ENCODE measurements around the gene LRRC4C. TPM values are rescaled to one million over a fixed set of nuclear protein-coding genes. Genes with fewer than 3 reads are reported as not detected.

Gene LRRC4C
- total RNA-seq, 1 experiment from 2014 or later: 0.13 TPM

- DNase-seq: no peak
- no peak overlapping the region for H2AFZ ChIP-seq (ENCODE audit: low read length)
- H3K9me3 ChIP-seq (ENCODE audit: control insufficient read depth, low read depth, low read length): no peaks in the 10 kb centered on the region
- no peaks in the 10 kb centered on the region for H3K27me3 Mint-ChIP-seq (ENCODE audit: low read depth)
- H3K23ac ChIP-seq (ENCODE audit: insufficient read length, low read depth, low read length): no peak overlapping the region
- H3K14ac ChIP-seq (ENCODE audit: insufficient read depth, low read length): no peak overlapping the region
- no peaks in the 10 kb centered on the region for H3K79me2 ChIP-seq (ENCODE audit: insufficient read depth, low read length)
- TF ChIP-seq CTCF (conservative IDR thresholded peaks at IDR 0.05): no peak
- H3K4me3 Mint-ChIP-seq: no peak overlapping the region
- H3K9me3 Mint-ChIP-seq: no peaks in the 10 kb centered on the region
- H2BK15ac ChIP-seq (ENCODE audit: low read depth, low read length): no peak overlapping the region
- H3K56ac ChIP-seq (ENCODE audit: insufficient read length, low read depth, low read length): no peak overlapping the region
- no peak overlapping the region for H2BK5ac ChIP-seq (ENCODE audit: insufficient read length, low read length)
- H2BK20ac ChIP-seq (ENCODE audit: low read depth, low read length, poor library complexity, severe bottlenecking): no peak overlapping the region
- H3K23me2 ChIP-seq (ENCODE audit: insufficient read length, low read depth, low read length, poor library complexity, severe bottlenecking): no peaks in the 10 kb centered on the region
- no peak overlapping the region for H3K27ac ChIP-seq (ENCODE audit: insufficient read length, low read depth, low read length)
- no peak overlapping the region for H2BK120ac ChIP-seq (ENCODE audit: low read depth, low read length, poor library complexity, severe bottlenecking)
- H3K4ac ChIP-seq (ENCODE audit: low read depth, low read length): no peak overlapping the region
- H4K20me1 ChIP-seq (ENCODE audit: control insufficient read depth, insufficient read depth, insufficient read length): no peaks in the 10 kb centered on the region
- no peaks in the 10 kb centered on the region; a peak in 1 of 4 replicates for H3K4me1 Mint-ChIP-seq
- H3K18ac ChIP-seq (ENCODE audit: insufficient read length, low read depth, low read length): no peak overlapping the region
- H2AK5ac ChIP-seq (ENCODE audit: insufficient read length, low read length): no peak overlapping the region
- no peak overlapping the region for H3K4me2 ChIP-seq (ENCODE audit: insufficient read depth, insufficient read length, low read length)
- H3K79me1 ChIP-seq (ENCODE audit: insufficient read depth, low read depth, low read length, poor library complexity, severe bottlenecking): no peaks in the 10 kb centered on the region
- H3K27me3 ChIP-seq (ENCODE audit: insufficient read depth, low read length): no peaks in the 10 kb centered on the region
- no peaks in the 10 kb centered on the region for H3K36me3 Mint-ChIP-seq (ENCODE audit: insufficient read depth in 1 of 3, low read depth in 3 of 3)
- H3K27ac Mint-ChIP-seq: no peak overlapping the region
- H4K8ac ChIP-seq (replicated peaks; ENCODE audit: insufficient read length, low read depth, low read length): no peak overlapping the region
- no peak overlapping the region for H2BK12ac ChIP-seq (ENCODE audit: insufficient read length, low read depth, low read length)
- H4K91ac ChIP-seq (ENCODE audit: insufficient read length, low read depth, low read length): no peak overlapping the region
- no peak overlapping the region for H3T11ph ChIP-seq (ENCODE audit: low read length)
- H4K5ac ChIP-seq (ENCODE audit: insufficient read length, low read depth, low read length): no peak overlapping the region
- no peaks in the 10 kb centered on the region for H3K4me1 ChIP-seq (ENCODE audit: insufficient read depth, low read length)
- no peak overlapping the region for H3K9ac ChIP-seq (ENCODE audit: extremely low read depth, insufficient read length, low read length)
Measured at GRCh38 chr11:40508303-40508702, 951.1 kb downstream of the LRRC4C start.

All from H9 (cell line).